Measurements from ENCODE around the gene SLC6A1. TPM values are rescaled to one million over a fixed set of nuclear protein-coding genes. Genes with fewer than 3 reads are reported as not detected.

The SLC6A1 gene
- total RNA-seq, 1 experiment from 2014 or later: not detected

DNA sequence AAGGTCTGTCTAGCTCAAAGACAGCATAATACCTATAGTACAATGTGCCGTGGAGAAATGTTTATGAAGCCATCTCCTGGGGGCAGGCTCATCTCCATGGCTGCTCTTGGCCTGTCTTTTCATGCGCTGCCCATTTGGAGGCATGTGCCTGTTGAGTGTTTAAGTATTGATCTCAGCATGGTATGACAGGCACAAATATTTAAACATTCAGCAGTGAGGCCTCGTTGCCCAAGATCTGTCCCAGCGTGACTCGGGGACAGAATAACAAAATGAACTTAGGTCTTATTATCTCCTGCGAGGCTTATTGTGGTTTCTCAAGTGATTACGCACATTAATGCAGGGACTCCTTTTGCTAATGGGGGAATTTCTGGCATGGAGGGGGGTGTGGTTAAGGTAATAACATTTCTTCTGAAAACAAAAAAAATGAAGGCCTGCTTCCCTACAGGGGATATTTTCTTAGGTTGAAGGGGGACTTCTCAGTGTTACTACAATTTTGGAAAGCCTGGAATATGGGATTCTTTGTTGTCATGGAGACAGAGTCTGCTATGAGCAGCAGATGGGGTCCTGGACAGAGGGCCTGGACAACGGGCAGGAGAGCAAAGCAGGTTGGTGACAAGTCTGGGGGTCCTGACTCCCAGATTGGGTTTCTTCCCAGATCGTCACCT, 4.4 kb upstream of the SLC6A1 start:
- H3K4me1 ChIP-seq: peaks cover 1% of the 10 kb centered on the region; the same call in 1 of the 2 replicates
- TF ChIP-seq, protein P1, sequence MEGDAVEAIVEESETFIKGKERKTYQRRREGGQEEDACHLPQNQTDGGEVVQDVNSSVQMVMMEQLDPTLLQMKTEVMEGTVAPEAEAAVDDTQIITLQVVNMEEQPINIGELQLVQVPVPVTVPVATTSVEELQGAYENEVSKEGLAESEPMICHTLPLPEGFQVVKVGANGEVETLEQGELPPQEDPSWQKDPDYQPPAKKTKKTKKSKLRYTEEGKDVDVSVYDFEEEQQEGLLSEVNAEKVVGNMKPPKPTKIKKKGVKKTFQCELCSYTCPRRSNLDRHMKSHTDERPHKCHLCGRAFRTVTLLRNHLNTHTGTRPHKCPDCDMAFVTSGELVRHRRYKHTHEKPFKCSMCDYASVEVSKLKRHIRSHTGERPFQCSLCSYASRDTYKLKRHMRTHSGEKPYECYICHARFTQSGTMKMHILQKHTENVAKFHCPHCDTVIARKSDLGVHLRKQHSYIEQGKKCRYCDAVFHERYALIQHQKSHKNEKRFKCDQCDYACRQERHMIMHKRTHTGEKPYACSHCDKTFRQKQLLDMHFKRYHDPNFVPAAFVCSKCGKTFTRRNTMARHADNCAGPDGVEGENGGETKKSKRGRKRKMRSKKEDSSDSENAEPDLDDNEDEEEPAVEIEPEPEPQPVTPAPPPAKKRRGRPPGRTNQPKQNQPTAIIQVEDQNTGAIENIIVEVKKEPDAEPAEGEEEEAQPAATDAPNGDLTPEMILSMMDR (IDR thresholded peaks at IDR 0.05; ENCODE audit: insufficient read depth in 1 of 2, low read depth in 1 of 2, low read length in 1 of 2, severe bottlenecking in 1 of 2, unreplicated experiment in 1 of 2): no peak
- BruUV-seq (replicated peaks): no TSS peak
- intact Hi-C loops (cut with micrococcal nuclease; ENCODE audit: unreplicated experiment): no loop called here
- no peaks in the 10 kb centered on the region for H3K9me3 ChIP-seq
- no peak overlapping the region for H3K4me3 ChIP-seq (ENCODE audit: low read depth, low read length)
- no peak for DNase-seq
- Mint-ChIP-seq H3K27ac (ENCODE audit: unreplicated experiment) (no peak overlapping the region), H3K4me1 (ENCODE audit: low read depth, unreplicated experiment) (no peaks in the 10 kb centered on the region), H3K27me3 (ENCODE audit: insufficient read depth, unreplicated experiment) (peaks cover 27% of the 10 kb centered on the region), H3K36me3 (ENCODE audit: insufficient read depth, unreplicated experiment) (no peaks in the 10 kb centered on the region), H3K9me3 (ENCODE audit: unreplicated experiment) (no peaks in the 10 kb centered on the region), H3K4me3 (ENCODE audit: unreplicated experiment) (no peak overlapping the region)
- ChIA-PET POLR2A (no interaction called here), CTCF (no interaction called here)
- no peaks in the 10 kb centered on the region for H3K36me3 ChIP-seq (ENCODE audit: control insufficient read depth, insufficient read depth, low read length)
- H3K27me3 ChIP-seq (replicated peaks; ENCODE audit: control insufficient read depth, insufficient read depth, low read length): no peaks in the 10 kb centered on the region

DNA sequence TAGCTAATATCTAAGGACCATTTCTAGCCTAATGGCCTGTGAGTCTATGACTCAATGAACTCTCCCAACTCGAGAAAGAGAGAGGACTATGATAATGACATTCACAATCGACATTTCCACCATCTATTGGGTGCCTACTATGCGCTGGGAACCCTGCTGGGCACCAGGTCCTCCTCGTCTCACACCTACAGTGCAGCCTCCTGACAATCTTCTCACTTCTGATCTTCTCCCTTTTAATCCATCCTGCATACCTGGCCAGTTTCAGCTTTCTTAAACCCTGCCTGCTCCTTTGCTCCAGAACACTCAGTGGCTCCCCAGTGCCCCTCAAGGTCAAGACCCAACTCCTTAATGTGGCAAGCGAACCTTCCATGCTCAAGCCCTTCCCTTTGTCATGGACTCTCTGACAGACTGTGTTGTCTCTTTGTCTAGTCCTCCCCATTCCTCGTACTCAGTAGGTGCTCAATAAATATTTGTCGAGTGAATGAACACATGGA, 3.5 kb upstream of the SLC6A1 start:
- ChIA-PET POLR2A (no interaction called here), CTCF (no interaction called here)
- Mint-ChIP-seq H3K9me3 (ENCODE audit: unreplicated experiment) (no peaks in the 10 kb centered on the region), H3K4me1 (ENCODE audit: low read depth, unreplicated experiment) (no peaks in the 10 kb centered on the region), H3K36me3 (ENCODE audit: insufficient read depth, unreplicated experiment) (no peaks in the 10 kb centered on the region), H3K27ac (ENCODE audit: unreplicated experiment) (no peak overlapping the region), H3K4me3 (ENCODE audit: unreplicated experiment) (no peak overlapping the region), H3K27me3 (ENCODE audit: insufficient read depth, unreplicated experiment) (peaks cover 27% of the 10 kb centered on the region)
- Histone ChIP-seq H3K27me3 (replicated peaks; ENCODE audit: control insufficient read depth, insufficient read depth, low read length) (no peaks in the 10 kb centered on the region), H3K4me3 (ENCODE audit: low read depth, low read length) (no peak overlapping the region), H3K4me1 (no peaks in the 10 kb centered on the region), H3K9me3 (no peaks in the 10 kb centered on the region), H3K36me3 (ENCODE audit: control insufficient read depth, insufficient read depth, low read length) (no peaks in the 10 kb centered on the region)
- no TSS peak for BruUV-seq (replicated peaks)
- DNase-seq: no peak
- intact Hi-C loops (cut with micrococcal nuclease; ENCODE audit: unreplicated experiment): no loop called here
- TF ChIP-seq, protein P1 (IDR thresholded peaks at IDR 0.05; ENCODE audit: insufficient read depth in 1 of 2, low read depth in 1 of 2, low read length in 1 of 2, severe bottlenecking in 1 of 2, unreplicated experiment in 1 of 2): no peak

DNA sequence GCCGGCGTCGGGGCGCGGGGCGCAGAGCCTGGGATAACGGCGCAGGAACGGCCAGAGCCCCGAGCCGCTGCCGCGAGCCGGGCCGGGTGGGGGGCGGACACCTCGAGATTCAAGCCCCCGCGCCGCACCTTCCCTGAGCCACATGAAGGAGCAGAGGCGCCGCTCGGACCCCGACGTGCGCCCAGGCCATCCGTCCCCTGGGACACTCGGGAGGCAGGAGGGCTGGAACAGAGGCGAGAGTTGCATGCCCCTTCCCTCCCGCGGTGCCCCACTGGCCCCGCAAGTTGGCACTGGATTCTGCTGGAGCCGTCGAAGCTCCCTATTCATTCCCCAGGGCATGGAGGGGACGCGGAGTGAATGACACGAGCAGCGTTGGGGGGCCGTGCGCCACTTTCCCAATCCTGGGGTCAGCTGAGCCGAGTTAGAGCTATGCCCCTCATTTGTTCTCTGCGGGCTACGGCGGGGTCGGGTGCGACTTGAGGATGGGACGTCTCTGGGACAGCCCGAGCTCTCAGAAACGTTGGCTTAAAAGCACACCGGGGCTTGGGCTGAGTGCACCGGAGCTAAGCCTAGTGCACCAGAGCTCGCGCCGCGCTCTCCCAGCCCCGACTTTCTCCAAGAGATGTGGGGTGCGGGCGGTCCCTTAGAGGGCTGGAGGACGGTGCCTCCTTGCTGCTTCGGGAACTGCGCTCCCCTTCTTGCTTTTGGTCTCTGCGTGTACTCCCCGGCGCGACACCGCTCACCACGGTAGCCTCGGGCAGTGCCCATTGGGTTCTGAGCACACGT, 588 bp downstream of the SLC6A1 start:
- H3K4me1 Mint-ChIP-seq (ENCODE audit: low read depth, unreplicated experiment): no peaks in the 10 kb centered on the region
- no TSS peak for BruUV-seq (replicated peaks)
- no peak overlapping the region for H3K4me3 Mint-ChIP-seq (ENCODE audit: unreplicated experiment)
- POLR2A ChIA-PET: no interaction called here
- no peak for DNase-seq
- Histone ChIP-seq H3K36me3 (ENCODE audit: control insufficient read depth, insufficient read depth, low read length) (no peaks in the 10 kb centered on the region), H3K27me3 (replicated peaks; ENCODE audit: control insufficient read depth, insufficient read depth, low read length) (no peaks in the 10 kb centered on the region; the same call in none of the 2 replicates), H3K4me3 (ENCODE audit: low read depth, low read length) (no peak overlapping the region), H3K4me1 (no peaks in the 10 kb centered on the region), H3K9me3 (no peaks in the 10 kb centered on the region)
- H3K27me3 Mint-ChIP-seq (ENCODE audit: insufficient read depth, unreplicated experiment): peaks cover 28% of the 10 kb centered on the region
- CTCF ChIA-PET: no interaction called here
- no peaks in the 10 kb centered on the region for H3K36me3 Mint-ChIP-seq (ENCODE audit: insufficient read depth, unreplicated experiment)
- H3K27ac Mint-ChIP-seq (ENCODE audit: unreplicated experiment): no peak overlapping the region
- intact Hi-C loops (cut with micrococcal nuclease; ENCODE audit: unreplicated experiment): no loop called here
- H3K9me3 Mint-ChIP-seq (ENCODE audit: unreplicated experiment): no peaks in the 10 kb centered on the region
- TF ChIP-seq, protein P1 (IDR thresholded peaks at IDR 0.05; ENCODE audit: insufficient read depth in 1 of 2, low read depth in 1 of 2, low read length in 1 of 2, severe bottlenecking in 1 of 2, unreplicated experiment in 1 of 2): no peak
